Endothelial cell of umbilical vein (primary cell): ENCODE data around the gene MKLN1. TPM values are rescaled to one million over a fixed set of nuclear protein-coding genes. Genes with fewer than 3 reads are reported as not detected.

ENCODE experiments used
- BruUV-seq: library from RNA; stranded (reverse); fragments of 400-500 nt; replicated peaks from 2 replicates; lab custom pipeline; 2021; lab: Mats Ljungman, UMichigan
- CTCF ChIA-PET: fragments of 300-600, 350-600 bp; sonication (Branson Sonifier 250); formaldehyde crosslinking; loops from one replicate; lab custom pipeline; 2021; ENCODE audit warnings: antibody characterized with exemption, inconsistent platforms; lab: Charles Lee
- POLR2A ChIA-PET: fragments of 300-600, 350-600 bp; sonication (Branson Sonifier 250); formaldehyde crosslinking; loops from one replicate; lab custom pipeline; 2021; ENCODE audit warnings: antibody characterized with exemption, inconsistent platforms; lab: Charles Lee
- DNase-seq: peaks from one replicate; pipeline ENCODE4 v3.0.0-alpha.2; 2011; ENCODE audit warnings: low read depth, low spot score
- FAIRE-seq: peaks from 2 replicates; lab custom pipeline; 2011; peaks lifted over from hg19 to GRCh38; lab: Jason Lieb, UNC
- H2AFZ ChIP-seq: 2 replicates; pipeline ENCODE4 v1.6.0; 2012; ENCODE audit warnings: low read depth, low read length, control low read depth, inconsistent platforms
- H3K27ac ChIP-seq: 2 replicates; pipeline ENCODE4 v1.5.1; 2011; ENCODE audit warnings: low read depth, mild to moderate bottlenecking, control low read depth, low read length, moderate library complexity; ENCODE audit not compliant: insufficient read depth
- H3K27me3 ChIP-seq, 2 experiments: 2 replicates each; pipeline versions ENCODE4 v1.6.0 to v1.6.1; 2011; ENCODE audit warnings: low read length in 2 of 2, mixed read lengths in 1 of 2; ENCODE audit not compliant: control insufficient read depth in 2 of 2, insufficient read depth in 2 of 2
- H3K36me3 ChIP-seq, 2 experiments: 2 replicates in 1 of 2; 3 replicates in 1 of 2; pipeline ENCODE4 v1.5.1; 2011; ENCODE audit warnings: low read length in 2 of 2, mild to moderate bottlenecking in 1 of 2, moderate library complexity in 1 of 2; ENCODE audit not compliant: control insufficient read depth in 2 of 2, insufficient read depth in 2 of 2; ENCODE audit errors: extremely low read depth in 1 of 2
- H3K4me1 ChIP-seq: 3 replicates; pipeline ENCODE4 v1.5.1; 2011; ENCODE audit warnings: mild to moderate bottlenecking, low read length; ENCODE audit not compliant: control insufficient read depth, insufficient read depth; ENCODE audit errors: extremely low read depth
- H3K4me2 ChIP-seq: 2 replicates; pipeline ENCODE4 v1.6.1; 2011; ENCODE audit warnings: low read length, control low read depth, mixed read lengths; ENCODE audit not compliant: insufficient read depth
- H3K4me3 ChIP-seq, 3 experiments: fragments of 200-600 bp in 1 of 3; sonication (generic), shearing (Covaris generic) in 1 of 3; replicated peaks in 1 of 3; 2 replicates each; pipeline ENCODE4 v1.5.1; 2011 to 2016; ENCODE audit warnings: control low read depth in 3 of 3, low read length in 3 of 3, mild to moderate bottlenecking in 2 of 3, inconsistent platforms in 1 of 3, low read depth in 1 of 3, moderate library complexity in 1 of 3; ENCODE audit not compliant: insufficient read depth in 1 of 3
- H3K79me2 ChIP-seq: 2 replicates; pipeline ENCODE4 v1.6.0; 2012; ENCODE audit warnings: low read length, inconsistent platforms; ENCODE audit not compliant: control insufficient read depth, insufficient read depth
- H3K9ac ChIP-seq: replicated peaks from 2 replicates; pipeline ENCODE3; 2011; ENCODE audit warnings: low read length, control low read depth; ENCODE audit not compliant: insufficient read depth; ENCODE audit errors: extremely low read depth
- H3K9me1 ChIP-seq: replicated peaks from 3 replicates; pipeline ENCODE4 v1.6.0; 2011; ENCODE audit warnings: mild to moderate bottlenecking, low read length; ENCODE audit not compliant: control insufficient read depth, insufficient read depth; ENCODE audit errors: extremely low read depth
- H3K9me3 ChIP-seq: replicated peaks from 2 replicates; pipeline ENCODE4 v1.5.1; 2012; ENCODE audit warnings: low read length, inconsistent platforms; ENCODE audit not compliant: control insufficient read depth, insufficient read depth
- H4K20me1 ChIP-seq: replicated peaks from 2 replicates; pipeline ENCODE3; 2011; ENCODE audit warnings: mild to moderate bottlenecking, low read length; ENCODE audit not compliant: control insufficient read depth, insufficient read depth; ENCODE audit errors: extremely low read depth
- EZH2 ChIP-seq: IDR thresholded peaks from 2 replicates; pipeline ENCODE4 v1.6.1; 2012; ENCODE audit warnings: borderline replicate concordance, low read depth, mild to moderate bottlenecking, moderate library complexity, low read length, inconsistent platforms; ENCODE audit not compliant: severe bottlenecking
- FOS ChIP-seq: IDR thresholded peaks from 2 replicates; pipeline ENCODE4 v1.6.1; 2011; ENCODE audit warnings: mild to moderate bottlenecking, low read length, moderate library complexity, borderline replicate concordance; ENCODE audit not compliant: insufficient read depth
- MYC ChIP-seq: IDR thresholded peaks from one replicate; pipeline ENCODE4 v1.6.1; 2011; ENCODE audit warnings: mild to moderate bottlenecking, low read depth, low read length
- POLR2A ChIP-seq: IDR thresholded peaks from 2 replicates; pipeline ENCODE4 v1.6.1; 2012; ENCODE audit warnings: low read depth, mild to moderate bottlenecking, control low read depth, low read length
- POLR2AphosphoS5 ChIP-seq: IDR thresholded peaks from 2 replicates; pipeline ENCODE4 v1.6.1; 2012; ENCODE audit warnings: low read depth, mild to moderate bottlenecking, control low read depth, low read length, moderate library complexity; ENCODE audit not compliant: insufficient read depth
- dilution Hi-C: fragments of 300-500 bp; cut with MboI; formaldehyde crosslinking; loops from one replicate; pipeline ENCODE4 v1.15.0; 2019; ENCODE audit warnings: low sequenced_read_pairs; ENCODE audit not compliant: extremely low pct_ligation_motif_present
- intact Hi-C: fragments of 100-400 bp; cut with micrococcal nuclease; formaldehyde crosslinking; loops from one replicate; pipeline ENCODE4 v1.10.0; 2022
- polyA plus RNA-seq, 4 experiments: library from polyadenylated mRNA; depleted of rRNA in 3 of 4; stranded (reverse) in 3 of 4; unstranded in 1 of 4; fragments of >200 nt; gene quantifications; 2 replicates each; pipeline versions ENCODE4 v1.2.1 to v1.2.3, GENCODE V29; 2011 to 2012; ENCODE audit warnings: missing spikeins in 1 of 4
- total RNA-seq: library from RNA; stranded (reverse); gene quantifications from 2 replicates; pipeline ENCODE4 v1.2.3, GENCODE V29; 2021

The MKLN1 gene
- total and polyA plus RNA-seq, 2 donors (not counting 3 experiments of a cell fraction or from before 2014, with no cell fraction given) = 12.2 to 32.1 TPM

DNA sequence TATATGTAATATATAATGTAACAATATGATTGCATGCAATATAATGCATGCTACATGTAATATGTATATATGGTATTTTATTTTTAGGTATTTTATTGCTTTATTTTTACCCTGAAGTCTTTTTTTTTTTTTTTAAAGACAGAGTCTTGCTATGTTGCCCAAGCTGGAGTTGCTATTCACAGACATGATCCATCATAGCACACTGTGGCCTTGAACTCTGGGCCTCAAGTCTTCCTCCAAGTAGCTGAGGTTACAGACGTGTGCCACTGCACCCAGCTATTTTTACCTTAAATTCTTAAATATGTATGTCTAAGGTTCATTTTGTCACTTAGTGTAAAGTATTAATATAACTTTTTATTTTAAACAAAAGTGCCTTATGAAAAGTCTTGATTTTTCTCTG is 47.1 kb downstream of the MKLN1 start:
- H3K4me1 ChIP-seq = no peaks in the 10 kb centered on the region
- ChIA-PET POLR2A (interaction anchor here (0.5 to 0.7 kb wide), 2 partner anchors 42 to 64 kb away, joined by 3 to 6 read pairs; no protein-coding TSS in a partner anchor), CTCF (interaction anchor here (1.1 kb wide), 1 partner anchor 16 kb away, joined by 3 read pairs; no protein-coding TSS in a partner anchor)
- H3K4me3 ChIP-seq = no peak overlapping the region
- H3K9me3 ChIP-seq = no peaks in the 10 kb centered on the region
- no TSS peak for BruUV-seq
- H3K27ac ChIP-seq = no peak overlapping the region
- dilution Hi-C loops (no loop called here), intact Hi-C loops (no loop called here)
- TF ChIP-seq POLR2AphosphoS5 (no peak), FOS (no peak)
- peaks cover 31% of the 10 kb centered on the region for H3K79me2 ChIP-seq
- FAIRE-seq (no peak), DNase-seq (no peak)
- no peaks in the 10 kb centered on the region for H3K9me1 ChIP-seq
- no peaks in the 10 kb centered on the region for H3K27me3 ChIP-seq
- peaks cover 6% of the 10 kb centered on the region for H4K20me1 ChIP-seq
- H3K4me2 ChIP-seq = no peak overlapping the region
- no peaks in the 10 kb centered on the region for H3K36me3 ChIP-seq
- H2AFZ ChIP-seq = no peak overlapping the region
- no peak overlapping the region for H3K9ac ChIP-seq

DNA sequence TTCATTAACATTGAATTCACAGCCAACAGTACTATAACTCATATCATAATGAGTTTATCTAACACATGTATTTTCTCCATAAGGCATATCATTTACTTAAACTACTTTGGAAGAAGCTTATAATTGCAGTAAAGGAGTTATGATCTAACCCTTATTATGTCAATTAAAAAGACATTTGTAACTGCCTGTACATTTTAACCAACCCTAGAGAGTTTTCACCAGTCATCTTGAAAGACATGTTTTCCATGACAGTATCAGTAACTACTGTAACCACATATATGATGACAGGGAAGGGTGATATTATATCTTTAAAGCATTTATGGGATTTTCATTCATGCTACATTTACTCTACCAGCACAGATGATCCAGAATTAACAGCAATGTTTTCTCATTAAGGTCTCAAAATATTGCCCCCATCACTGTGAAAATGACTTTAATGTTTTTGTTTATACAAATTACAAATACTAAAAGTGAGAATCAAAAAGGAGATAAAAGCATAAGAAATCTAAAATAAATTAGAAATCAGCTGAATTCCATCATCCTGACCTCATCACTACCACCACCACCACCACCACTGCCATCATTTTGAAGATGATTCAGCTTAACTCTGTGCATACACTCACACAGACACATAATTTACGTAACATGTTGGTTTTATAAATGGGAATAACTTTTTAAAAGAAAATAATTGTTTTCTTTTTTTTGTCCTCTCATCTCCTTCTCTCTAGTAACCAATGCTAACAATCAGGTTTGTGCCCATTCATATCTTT is 53.6 kb downstream of the MKLN1 start:
- BruUV-seq = no TSS peak
- Histone ChIP-seq H3K36me3 (no peaks in the 10 kb centered on the region), H3K27ac (no peak overlapping the region), H3K79me2 (peaks cover 27% of the 10 kb centered on the region), H3K27me3 (no peaks in the 10 kb centered on the region), H3K4me1 (no peaks in the 10 kb centered on the region), H2AFZ (no peak overlapping the region), H4K20me1 (peaks cover 4% of the 10 kb centered on the region), H3K9ac (no peak overlapping the region), H3K9me1 (no peaks in the 10 kb centered on the region), H3K4me2 (no peak overlapping the region), H3K9me3 (no peaks in the 10 kb centered on the region), H3K4me3 (no peak overlapping the region)
- TF ChIP-seq POLR2AphosphoS5 (no peak), POLR2A (no peak), EZH2 (no peak), MYC (no peak)
- dilution Hi-C loops = no loop called here
- CTCF ChIA-PET = no interaction called here
- POLR2A ChIA-PET = no interaction called here
- DNase-seq = no peak
- no peak for FAIRE-seq
- intact Hi-C loops = no loop called here
